Right lobe of liver (tissue), 6 donors: Measurements from ENCODE around the gene MSL3. TPM values are rescaled to one million over a fixed set of nuclear protein-coding genes. Genes with fewer than 3 reads are reported as not detected.

Experiments
- ATAC-seq, 4 donors: fragments of 200-7000 bp; cut with Tn5 transposase; one replicate each; pipeline ENCODE4 v1.9.1; 2020; ENCODE audit warnings: mild to moderate bottlenecking in 4 of 4, moderate library complexity in 4 of 4
- DNase-seq, 3 donors: peaks; one replicate each; pipeline ENCODE4 v3.0.0-alpha.2; 2020
- H3K27ac ChIP-seq, 3 donors: fragments of 200-600 bp; one replicate each; pipeline ENCODE4 v1.8.0; 2022
- H3K27me3 ChIP-seq, 2 donors: fragments of 200-600 bp; one replicate each; pipeline ENCODE4 v1.8.0; 2022
- H3K36me3 ChIP-seq, 4 donors: fragments of 200-600 bp; sonication (generic) in 1 of 4; one replicate each; pipeline versions ENCODE4 v1.5.1 to v1.8.0; 2017 to 2022; ENCODE audit warnings: control low read depth in 1 of 4
- H3K4me1 ChIP-seq, 4 donors: fragments of 200-600 bp; sonication (generic) in 1 of 4; one replicate each; pipeline versions ENCODE4 v1.5.1 to v1.8.0; 2017 to 2022; ENCODE audit warnings: control low read depth in 1 of 4
- H3K4me3 ChIP-seq, 3 donors: fragments of 200-600 bp; one replicate each; pipeline ENCODE4 v1.8.0; 2022
- H3K9me3 ChIP-seq, 4 donors: fragments of 200-600 bp; sonication (generic) in 1 of 4; one replicate each; pipeline versions ENCODE4 v1.5.1 to v1.8.0; 2017 to 2022; ENCODE audit warnings: control low read depth in 1 of 4
- CTCF ChIP-seq, 4 donors: fragments of 200-600 bp in 3 of 4; fragments of 450-650 bp in 1 of 4; IDR thresholded peaks; one replicate each; pipeline versions ENCODE4 v1.5.1 to v1.8.0; 2016 to 2022; ENCODE audit warnings: antibody characterized with exemption in 4 of 4, mild to moderate bottlenecking in 2 of 4
- POLR2A ChIP-seq: fragments of 450-650 bp; IDR thresholded peaks from one replicate; pipeline ENCODE4 v1.6.1; 2017; ENCODE audit warnings: antibody characterized with exemption, mild to moderate bottlenecking
- WGBS: methylation state at CpG from one replicate; pipeline ENCODE4 v1.1.6; 2018; ENCODE audit warnings: low coverage, low lambda C conversion rate; ENCODE audit not compliant: insufficient coverage; ENCODE audit errors: missing lambda C conversion rate; 5-methylcytosine and 5-hydroxymethylcytosine counted together
- intact Hi-C, 2 donors: fragments of 100-400 bp; cut with DNase I; formaldehyde crosslinking; loops; one replicate each; pipeline versions ENCODE4 v1.11.2 to v1.14.1; 2022
- total RNA-seq, 6 experiments: library from RNA; depleted of rRNA in 2 of 6; stranded (reverse); fragments of >200 nt in 2 of 6; fragmentation: NEBNext Ultra II Directional in 3 of 6; extraction: Animal tissue kit (Norgen Biotek cat#: 25700) in 3 of 6; gene quantifications; one replicate each; pipeline versions ENCODE4 v1.1.0 to v1.2.4, GENCODE V29; 2016 to 2023
- donor health status: DM: no; HTN: yes; CAD: no.
- donor health status: DM: no; HTN: no; CAD: no.
- donor health status: DM: no; HTN: no; CAD: no.
- donor health status: DM: no; HTN: yes; CAD: no.
- donor health status: DM: no; HTN: yes; CAD: no.

Gene MSL3
- total RNA-seq, 6 experiments from 2014 or later, result 6.4 to 15.7 (median 12.0) TPM

GRCh38 chrX:11754958-11755645 is 2.9 kb upstream of the MSL3 start:
- WGBS, result 72% methylated on average over 15 of the region's 18 CpGs
- Histone ChIP-seq H3K27me3 (peaks cover 0 to 3% of the 10 kb centered on the region in 2 donors), H3K27ac (no peak overlapping the region), H3K4me1 (no peaks in the 10 kb centered on the region), H3K36me3 (no peaks in the 10 kb centered on the region), H3K9me3 (no peaks in the 10 kb centered on the region), H3K4me3 (no peak overlapping the region)
- DNase-seq (no peak), ATAC-seq (no peak)
- intact Hi-C loops, result no loop called here
- TF ChIP-seq CTCF (IDR thresholded peaks at IDR 0.05), result no peak
- TF ChIP-seq POLR2A, result no peak

DNA sequence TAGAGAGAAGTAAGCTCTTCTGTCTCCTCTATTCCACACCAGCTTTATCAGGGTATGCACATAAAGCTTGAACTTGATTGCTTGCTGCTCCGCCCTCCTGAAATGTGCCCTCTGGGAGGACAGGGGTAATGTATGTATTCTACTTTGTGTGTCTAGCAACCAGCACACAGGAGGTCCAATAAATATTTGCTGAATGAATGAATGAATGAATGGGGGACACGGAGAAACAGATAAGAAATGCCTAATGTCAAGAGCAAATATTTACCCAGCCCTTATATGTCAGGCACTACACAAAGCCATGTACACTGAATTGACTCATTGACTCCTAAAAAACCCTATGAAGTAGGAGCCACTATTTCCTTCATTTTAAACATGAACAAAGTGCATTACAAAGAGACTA is 2.3 kb upstream of the MSL3 start:
- Histone ChIP-seq H3K36me3 (no peaks in the 10 kb centered on the region), H3K27ac (no peak overlapping the region), H3K27me3 (peaks cover 0 to 1% of the 10 kb centered on the region in 2 donors), H3K9me3 (no peaks in the 10 kb centered on the region), H3K4me1 (no peaks in the 10 kb centered on the region), H3K4me3 (no peak overlapping the region)
- intact Hi-C loops, result no loop called here
- no peak for DNase-seq
- 18% methylated on average over 1 of the region's 2 CpGs for WGBS
- ATAC-seq, result no peak
- no peak for TF ChIP-seq CTCF (IDR thresholded peaks at IDR 0.05)
- TF ChIP-seq POLR2A, result no peak

DNA sequence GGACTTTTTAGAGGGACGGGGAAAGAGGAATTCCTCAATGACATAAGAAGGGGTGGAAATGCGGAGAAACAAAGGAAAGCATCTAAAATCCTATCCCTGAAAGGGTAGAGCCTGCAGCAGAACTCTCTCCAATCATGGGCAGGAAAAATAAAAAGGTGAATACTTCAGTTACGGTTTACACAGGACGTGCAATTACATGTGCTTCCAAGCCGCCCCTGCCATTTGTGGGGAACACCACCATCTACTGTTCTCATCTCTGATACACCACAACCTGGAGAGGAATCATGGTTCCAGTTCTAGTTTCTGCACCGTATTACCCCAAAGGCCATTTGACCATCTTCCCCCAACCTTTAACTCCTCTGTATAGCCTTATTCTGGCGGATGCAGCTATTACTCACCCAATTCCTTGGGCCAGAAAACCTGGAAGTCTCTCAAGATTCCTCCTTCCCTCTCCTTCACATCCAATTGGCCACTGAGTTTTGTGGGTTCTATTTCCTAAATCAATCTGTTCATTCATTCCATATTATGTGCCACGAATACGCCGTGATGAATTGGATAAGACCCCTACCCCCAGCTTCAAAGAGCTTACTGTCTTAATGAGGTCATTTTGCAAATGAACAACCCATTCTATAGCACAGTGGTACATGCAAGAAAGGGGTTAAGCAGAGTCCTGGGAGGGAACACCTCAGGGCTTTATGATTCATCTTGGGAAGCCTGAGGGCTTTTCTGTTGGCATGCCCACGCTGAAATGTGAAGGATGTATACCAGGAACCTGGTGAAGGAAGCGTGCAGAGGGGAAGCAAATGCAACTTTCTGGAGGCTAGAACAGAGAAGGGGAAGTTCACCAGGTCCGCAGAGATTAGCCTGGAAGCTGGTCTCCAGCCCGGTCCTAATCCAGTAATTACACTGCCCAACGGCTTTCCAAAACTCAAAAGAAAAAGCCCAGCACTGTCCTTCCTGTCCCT is 1.4 kb upstream of the MSL3 start:
- no peaks in the 10 kb centered on the region for H3K27me3 ChIP-seq
- WGBS, result 54% methylated on average over 13 of the region's 15 CpGs
- H3K9me3 ChIP-seq, result no peaks in the 10 kb centered on the region
- no peak for ATAC-seq
- H3K27ac ChIP-seq, result peak overlapping the region in 2 of 3 donors; percentile 63 to 86
- peak overlapping the region in 1 of 3 donors; percentile 81 for H3K4me3 ChIP-seq
- no peaks in the 10 kb centered on the region for H3K4me1 ChIP-seq
- TF ChIP-seq POLR2A (no peak), CTCF (IDR thresholded peaks at IDR 0.05) (no peak)
- no peak for DNase-seq
- no peaks in the 10 kb centered on the region for H3K36me3 ChIP-seq
- intact Hi-C loops, result no loop called here

GRCh38 chrX:11757397-11757718 is 679 bp upstream of the MSL3 start:
- DNase-seq (no peak), ATAC-seq (no peak)
- H3K27ac ChIP-seq, result peak overlapping the region; percentile 63 to 86 (median 77)
- no peaks in the 10 kb centered on the region for H3K4me1 ChIP-seq
- no peaks in the 10 kb centered on the region for H3K27me3 ChIP-seq
- peaks cover 0 to 6% (median 0%) of the 10 kb centered on the region in 4 donors for H3K36me3 ChIP-seq
- TF ChIP-seq CTCF (IDR thresholded peaks at IDR 0.05), result no peak
- no peak for TF ChIP-seq POLR2A
- intact Hi-C loops, result no loop called here
- 39% methylated on average over 4 of the region's 14 CpGs for WGBS
- H3K9me3 ChIP-seq, result no peaks in the 10 kb centered on the region
- peak overlapping the region; percentile 50 to 81 (median 60) for H3K4me3 ChIP-seq
